ENCODE results near the gene TRIM44. TPM values are rescaled to one million over a fixed set of nuclear protein-coding genes. Genes with fewer than 3 reads are reported as not detected.

TRIM44 gene
- total and polyA plus RNA-seq, 7 experiments from 2014 or later = 35.7 to 60.8 (median 58.6) TPM

DNA sequence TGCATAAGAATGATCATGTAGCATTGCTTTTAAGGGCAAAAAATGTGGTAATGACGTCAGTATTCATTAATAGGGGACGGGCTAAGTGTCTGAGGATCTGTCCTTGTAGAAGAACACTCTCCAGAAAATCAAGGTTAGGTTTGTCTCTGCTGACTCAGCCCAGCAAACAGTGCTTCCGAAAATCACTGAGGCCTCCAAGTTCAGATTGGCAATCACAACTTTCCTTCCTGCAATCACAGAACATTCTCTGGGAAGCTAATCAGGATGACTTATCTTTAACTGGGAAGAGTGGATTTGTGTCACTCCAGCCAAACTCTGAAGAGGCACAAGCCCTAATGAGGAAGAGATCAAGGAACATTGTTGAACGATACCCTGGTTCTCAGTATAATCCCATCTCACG, 158.0 kb downstream of the TRIM44 start:
- Mint-ChIP-seq H3K4me3 (no peak overlapping the region), H3K9me3 (no peaks in the 10 kb centered on the region), H3K27me3 (no peaks in the 10 kb centered on the region), H3K4me1 (peaks cover 4 to 23% (median 17%) of the 10 kb centered on the region in 7 donors), H3K36me3 (peaks cover 0 to 20% (median 8%) of the 10 kb centered on the region in 5 donors), H3K27ac (no peak overlapping the region)
- intact Hi-C loops (cut with micrococcal nuclease) = loop anchor here in 1 of 2 donors (5.0 kb wide), 1 partner anchor 447 kb away; no protein-coding TSS in a partner anchor
- H3K36me3 ChIP-seq (ENCODE audit: control insufficient read depth in 2 of 3, insufficient read depth in 3 of 3, low read length in 3 of 3) = no peaks in the 10 kb centered on the region
- H3K9me3 ChIP-seq (ENCODE audit: control insufficient read depth in 2 of 3, low read length in 3 of 3) = no peaks in the 10 kb centered on the region
- POLR2A ChIA-PET = no interaction called here
- H3K27ac ChIP-seq (ENCODE audit: low read depth, low read length) = no peak overlapping the region
- DNase-seq = no peak
- CTCF ChIA-PET = interaction anchor here (1.1 kb wide), 1 partner anchor 19 kb away, joined by 4 read pairs; no protein-coding TSS in a partner anchor
- peaks cover 0 to 6% of the 10 kb centered on the region in 2 donors for H3K4me1 ChIP-seq (ENCODE audit: control insufficient read depth in 2 of 2, insufficient read depth in 2 of 2, low read length in 2 of 2)
- no peak for ATAC-seq
- no peak overlapping the region for H3K4me3 ChIP-seq (ENCODE audit: low read length)
- no peaks in the 10 kb centered on the region for H3K27me3 ChIP-seq (ENCODE audit: control insufficient read depth in 2 of 2, insufficient read depth in 2 of 2, low read length in 2 of 2)

DNA sequence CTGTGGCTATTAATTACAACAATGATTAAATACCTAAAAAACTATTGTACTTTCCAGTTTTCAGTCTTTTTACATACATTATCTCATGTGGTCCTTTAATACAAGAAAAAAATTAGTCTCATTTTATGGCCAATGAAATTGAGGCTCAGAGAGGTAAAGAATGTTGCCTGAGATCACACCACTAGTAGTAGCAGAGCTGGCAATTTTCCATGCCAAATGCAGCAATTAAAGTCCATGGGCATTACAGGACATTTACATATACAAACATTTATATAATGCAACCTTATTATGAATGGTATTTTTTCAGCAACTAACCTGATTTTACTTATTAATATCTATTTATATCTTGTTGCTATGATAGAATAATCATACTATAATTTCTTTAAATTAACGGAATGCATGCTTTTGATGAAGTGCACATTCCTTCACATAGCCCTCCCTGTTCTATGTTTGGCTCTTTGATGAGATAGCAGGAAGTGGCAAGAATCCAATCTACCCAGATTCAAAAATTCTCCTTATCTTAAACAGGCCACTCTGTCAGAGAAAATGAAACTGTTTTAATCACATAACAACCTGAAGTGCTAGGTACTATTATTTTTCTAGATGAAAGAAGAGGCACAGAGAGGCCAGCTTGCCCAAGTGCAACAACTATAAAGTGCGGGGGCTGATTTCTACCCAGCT, 160.4 kb downstream of the TRIM44 start:
- Mint-ChIP-seq H3K4me3 (no peak overlapping the region), H3K27ac (peak overlapping the region in 1 of 9 donors; percentile 46), H3K9me3 (no peaks in the 10 kb centered on the region), H3K27me3 (no peaks in the 10 kb centered on the region), H3K4me1 (peaks cover 4 to 23% (median 17%) of the 10 kb centered on the region in 7 donors), H3K36me3 (peaks cover 0 to 3% (median 0%) of the 10 kb centered on the region in 5 donors)
- DNase-seq (no peak), ATAC-seq (no peak)
- no peak overlapping the region for H3K27ac ChIP-seq (ENCODE audit: low read depth, low read length)
- POLR2A ChIA-PET = no interaction called here
- no peak overlapping the region for H3K4me3 ChIP-seq (ENCODE audit: low read length)
- CTCF ChIA-PET = interaction anchor here (1.4 to 1.7 kb wide), 3 partner anchors 27 to 443 kb away, joined by 4 to 7 read pairs (median 4); no protein-coding TSS in a partner anchor
- H3K36me3 ChIP-seq (ENCODE audit: control insufficient read depth in 2 of 3, insufficient read depth in 3 of 3, low read length in 3 of 3) = no peaks in the 10 kb centered on the region
- intact Hi-C loops (cut with micrococcal nuclease) = loop anchor here (1.0 to 5.0 kb wide), 4 partner anchors 207 to 669 kb away; no protein-coding TSS in a partner anchor
- no peaks in the 10 kb centered on the region for H3K9me3 ChIP-seq (ENCODE audit: control insufficient read depth in 2 of 3, low read length in 3 of 3)
- no peaks in the 10 kb centered on the region for H3K27me3 ChIP-seq (ENCODE audit: control insufficient read depth in 2 of 2, insufficient read depth in 2 of 2, low read length in 2 of 2)
- peaks cover 0 to 6% of the 10 kb centered on the region in 2 donors for H3K4me1 ChIP-seq (ENCODE audit: control insufficient read depth in 2 of 2, insufficient read depth in 2 of 2, low read length in 2 of 2)

DNA sequence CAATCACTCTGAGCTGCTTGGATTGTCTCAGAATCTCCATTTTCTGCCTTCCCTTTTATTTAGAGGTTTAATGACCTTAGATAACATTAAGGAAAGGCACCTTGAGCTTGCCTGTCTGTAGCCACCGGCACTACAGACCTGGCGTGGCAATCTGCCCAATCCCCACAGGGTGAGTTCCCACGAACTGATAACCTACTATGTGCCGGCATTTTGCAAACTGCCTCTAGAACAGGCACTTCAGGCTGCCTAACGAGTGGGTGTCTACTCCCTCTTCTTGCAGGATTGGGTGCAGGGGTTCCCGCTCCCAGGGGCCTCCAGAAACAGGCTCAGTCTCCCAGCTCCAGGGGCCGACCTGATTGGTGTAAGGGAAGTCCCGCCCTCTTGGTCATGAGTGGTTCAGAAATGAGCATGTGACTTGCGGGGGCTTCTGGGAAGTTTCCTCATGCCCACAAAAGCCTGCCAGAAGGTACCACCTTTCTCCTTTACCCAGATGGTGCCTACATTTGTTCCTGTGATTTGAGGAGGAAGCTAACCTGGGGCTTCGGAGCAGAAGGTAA, 161.2 kb downstream of the TRIM44 start:
- peaks cover 0 to 6% of the 10 kb centered on the region in 2 donors for H3K4me1 ChIP-seq (ENCODE audit: control insufficient read depth in 2 of 2, insufficient read depth in 2 of 2, low read length in 2 of 2)
- H3K27ac ChIP-seq (ENCODE audit: low read depth, low read length) = no peak overlapping the region
- H3K27me3 ChIP-seq (ENCODE audit: control insufficient read depth in 2 of 2, insufficient read depth in 2 of 2, low read length in 2 of 2) = no peaks in the 10 kb centered on the region
- no peaks in the 10 kb centered on the region for H3K36me3 ChIP-seq (ENCODE audit: control insufficient read depth in 2 of 3, insufficient read depth in 3 of 3, low read length in 3 of 3)
- DNase-seq = no peak
- ChIA-PET POLR2A (no interaction called here), CTCF (no interaction called here)
- H3K9me3 ChIP-seq (ENCODE audit: control insufficient read depth in 2 of 3, low read length in 3 of 3) = no peaks in the 10 kb centered on the region
- intact Hi-C loops (cut with micrococcal nuclease) = loop anchor here in 1 of 2 donors (5.0 kb wide), 1 partner anchor 443 kb away; no protein-coding TSS in a partner anchor
- no peak for ATAC-seq
- H3K27ac Mint-ChIP-seq = peak overlapping the region in 1 of 9 donors; percentile 46
- H3K4me3 ChIP-seq (ENCODE audit: low read length) = no peak overlapping the region
- H3K4me1 Mint-ChIP-seq = peaks cover 4 to 21% (median 17%) of the 10 kb centered on the region in 7 donors
- no peaks in the 10 kb centered on the region for H3K9me3 Mint-ChIP-seq
- peaks cover 0 to under 1% (median 0%) of the 10 kb centered on the region in 5 donors for H3K27me3 Mint-ChIP-seq
- no peak overlapping the region for H3K4me3 Mint-ChIP-seq
- H3K36me3 Mint-ChIP-seq = peaks cover 0 to 3% (median 0%) of the 10 kb centered on the region in 5 donors

DNA sequence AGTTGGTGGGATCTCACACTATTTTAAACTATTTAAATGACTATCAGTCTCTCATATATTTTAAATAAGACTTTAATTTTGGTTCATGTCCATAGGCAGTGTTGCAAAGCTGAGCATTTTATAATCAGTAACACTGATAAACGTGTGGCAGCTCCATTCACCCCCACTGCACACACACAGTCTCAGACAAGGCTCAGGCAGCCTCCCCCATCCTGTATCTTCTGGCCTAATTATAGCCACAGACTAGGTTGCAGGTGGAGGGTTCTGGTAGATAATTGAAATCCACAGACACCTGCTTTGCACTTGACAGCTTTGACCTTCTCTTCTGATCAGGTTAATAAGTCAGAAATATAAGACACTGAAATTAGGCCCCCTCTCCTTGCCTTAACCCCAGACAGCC, 162.8 kb downstream of the TRIM44 start:
- no peaks in the 10 kb centered on the region for H3K9me3 ChIP-seq (ENCODE audit: control insufficient read depth in 2 of 3, low read length in 3 of 3)
- Mint-ChIP-seq H3K36me3 (no peaks in the 10 kb centered on the region), H3K4me1 (peaks cover 4 to 21% (median 17%) of the 10 kb centered on the region in 7 donors), H3K4me3 (no peak overlapping the region), H3K27me3 (peaks cover 0 to 7% (median 0%) of the 10 kb centered on the region in 5 donors), H3K27ac (no peak overlapping the region), H3K9me3 (no peaks in the 10 kb centered on the region)
- no peak for DNase-seq
- ChIA-PET POLR2A (no interaction called here), CTCF (no interaction called here)
- intact Hi-C loops (cut with micrococcal nuclease) = no loop called here
- no peak for ATAC-seq
- peaks cover 0 to 6% of the 10 kb centered on the region in 2 donors for H3K4me1 ChIP-seq (ENCODE audit: control insufficient read depth in 2 of 2, insufficient read depth in 2 of 2, low read length in 2 of 2)
- no peaks in the 10 kb centered on the region for H3K36me3 ChIP-seq (ENCODE audit: control insufficient read depth in 2 of 3, insufficient read depth in 3 of 3, low read length in 3 of 3)
- no peaks in the 10 kb centered on the region for H3K27me3 ChIP-seq (ENCODE audit: control insufficient read depth in 2 of 2, insufficient read depth in 2 of 2, low read length in 2 of 2)
- H3K4me3 ChIP-seq (ENCODE audit: low read length) = no peak overlapping the region
- H3K27ac ChIP-seq (ENCODE audit: low read depth, low read length) = no peak overlapping the region

DNA sequence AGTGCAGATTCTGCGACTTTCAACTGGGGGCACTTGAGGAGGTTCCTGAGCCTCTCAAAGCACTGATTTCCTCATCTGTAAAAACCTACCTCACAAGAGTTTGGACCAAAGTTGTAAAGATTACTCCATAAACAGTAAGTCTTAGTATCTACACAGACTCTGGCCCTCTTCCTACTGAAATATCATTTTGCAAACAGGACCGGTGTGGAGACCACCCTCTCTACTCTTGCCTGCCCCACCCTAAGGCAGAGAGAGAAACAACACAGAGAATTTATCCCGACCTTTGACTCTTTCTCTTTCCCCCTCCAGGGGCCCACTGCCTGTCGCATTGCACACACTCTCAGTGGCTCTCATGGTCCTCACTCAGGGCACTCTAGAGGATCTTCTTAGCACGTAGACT, 163.4 kb downstream of the TRIM44 start:
- H3K27ac ChIP-seq (ENCODE audit: low read depth, low read length) = no peak overlapping the region
- peaks cover 4 to 19% (median 16%) of the 10 kb centered on the region in 7 donors for H3K4me1 Mint-ChIP-seq
- no peak for ATAC-seq
- H3K36me3 ChIP-seq (ENCODE audit: control insufficient read depth in 2 of 3, insufficient read depth in 3 of 3, low read length in 3 of 3) = no peaks in the 10 kb centered on the region
- ChIA-PET POLR2A (no interaction called here), CTCF (no interaction called here)
- H3K27me3 ChIP-seq (ENCODE audit: control insufficient read depth in 2 of 2, insufficient read depth in 2 of 2, low read length in 2 of 2) = no peaks in the 10 kb centered on the region
- H3K9me3 Mint-ChIP-seq = no peaks in the 10 kb centered on the region
- H3K4me3 Mint-ChIP-seq = no peak overlapping the region
- no peaks in the 10 kb centered on the region for H3K9me3 ChIP-seq (ENCODE audit: control insufficient read depth in 2 of 3, low read length in 3 of 3)
- H3K36me3 Mint-ChIP-seq = no peaks in the 10 kb centered on the region
- intact Hi-C loops (cut with micrococcal nuclease) = no loop called here
- DNase-seq = no peak
- H3K4me1 ChIP-seq (ENCODE audit: control insufficient read depth in 2 of 2, insufficient read depth in 2 of 2, low read length in 2 of 2) = peaks cover 0 to 6% of the 10 kb centered on the region in 2 donors
- peaks cover 0 to 7% (median 0%) of the 10 kb centered on the region in 5 donors for H3K27me3 Mint-ChIP-seq
- no peak overlapping the region for H3K27ac Mint-ChIP-seq
- no peak overlapping the region for H3K4me3 ChIP-seq (ENCODE audit: low read length)

DNA sequence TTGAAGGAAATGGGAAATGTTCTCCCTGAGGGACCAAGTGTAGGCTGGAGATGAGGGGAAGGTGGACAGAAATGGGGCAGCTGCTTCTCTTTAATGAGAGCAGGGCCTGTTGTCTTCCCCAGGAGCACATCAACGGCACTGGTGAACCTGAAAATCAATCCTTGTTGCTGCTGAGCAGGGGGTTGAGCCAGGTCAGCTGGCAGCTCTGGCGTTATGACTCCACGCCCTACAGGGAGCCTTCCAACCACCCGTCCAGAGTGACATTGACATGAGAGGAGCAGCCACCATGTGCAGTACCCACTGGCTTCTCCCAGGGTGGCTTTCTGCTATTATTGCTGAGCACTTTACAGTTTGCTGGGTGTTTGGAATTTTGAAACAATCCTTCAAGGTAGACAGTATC, 164.4 kb downstream of the TRIM44 start:
- Mint-ChIP-seq H3K4me1 (peaks cover 4 to 13% (median 8%) of the 10 kb centered on the region in 7 donors), H3K27ac (no peak overlapping the region), H3K36me3 (no peaks in the 10 kb centered on the region), H3K4me3 (no peak overlapping the region), H3K27me3 (peaks cover 0 to 7% (median 0%) of the 10 kb centered on the region in 5 donors), H3K9me3 (no peaks in the 10 kb centered on the region)
- DNase-seq = no peak
- Histone ChIP-seq H3K4me3 (ENCODE audit: low read length) (no peak overlapping the region), H3K9me3 (ENCODE audit: control insufficient read depth in 2 of 3, low read length in 3 of 3) (no peaks in the 10 kb centered on the region), H3K4me1 (ENCODE audit: control insufficient read depth in 2 of 2, insufficient read depth in 2 of 2, low read length in 2 of 2) (peaks cover 0 to 4% of the 10 kb centered on the region in 2 donors), H3K27ac (ENCODE audit: low read depth, low read length) (no peak overlapping the region), H3K36me3 (ENCODE audit: control insufficient read depth in 2 of 3, insufficient read depth in 3 of 3, low read length in 3 of 3) (no peaks in the 10 kb centered on the region), H3K27me3 (ENCODE audit: control insufficient read depth in 2 of 2, insufficient read depth in 2 of 2, low read length in 2 of 2) (no peaks in the 10 kb centered on the region)
- intact Hi-C loops (cut with micrococcal nuclease) = no loop called here
- no peak for ATAC-seq
- ChIA-PET CTCF (interaction anchor here (0.6 kb wide), 1 partner anchor 948 kb away, joined by 3 read pairs; no protein-coding TSS in a partner anchor), POLR2A (no interaction called here)
